ENCODE data around the gene SOCS3.

Gene SOCS3

DNA sequence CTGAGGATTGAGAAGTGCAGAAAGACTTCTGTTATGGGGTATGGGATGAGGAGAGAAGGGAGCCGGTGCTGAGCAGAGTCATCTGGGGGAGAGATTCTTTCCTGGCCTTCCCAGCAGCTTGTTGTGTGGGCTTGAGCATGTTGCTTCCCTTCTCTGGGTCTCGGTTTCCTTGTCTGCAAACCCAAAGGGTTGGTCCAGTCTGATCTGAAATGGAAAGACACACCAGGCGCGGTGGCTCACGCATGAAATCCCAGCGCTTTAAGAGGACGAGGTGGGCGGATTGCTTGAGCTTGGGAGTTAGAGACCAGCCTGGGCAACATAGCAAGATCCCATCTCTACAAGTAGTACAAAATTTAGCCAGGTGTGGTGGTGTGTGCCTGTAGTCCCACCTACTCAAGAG lies 6.0 kb downstream of the SOCS3 start:
- no peak for DNase-seq (ENCODE audit: low read depth in 4 of 4, low spot score in 1 of 4)

DNA sequence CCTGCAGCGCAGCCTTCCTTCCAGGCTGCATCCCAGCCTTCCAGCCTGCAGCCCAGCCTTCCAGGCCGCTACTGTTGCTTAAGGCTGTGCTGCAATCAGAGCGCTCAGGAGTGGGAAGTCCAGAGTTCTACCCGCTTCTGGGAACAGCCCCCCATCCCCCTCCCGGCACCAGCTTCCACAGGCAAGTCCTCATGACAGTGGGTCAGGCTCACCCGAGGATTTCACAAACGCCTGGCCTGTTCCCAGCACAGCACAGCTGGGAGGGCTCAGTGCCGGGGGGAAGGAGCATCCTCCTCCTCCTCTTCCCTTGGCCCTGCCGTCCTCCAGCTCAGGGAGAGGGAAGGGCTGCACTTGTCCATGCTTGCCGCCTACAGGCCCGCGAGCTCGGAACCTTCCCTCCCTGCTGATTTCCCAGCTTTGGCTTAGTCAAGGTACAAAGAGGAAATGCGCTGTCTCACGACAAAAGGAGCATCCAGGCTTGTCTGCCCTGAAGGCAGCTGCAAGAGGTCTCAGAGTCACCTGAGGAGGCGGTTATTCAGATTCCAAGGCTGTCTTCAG lies 8.3 kb downstream of the SOCS3 start:
- no peak for DNase-seq (ENCODE audit: low read depth in 4 of 4, low spot score in 1 of 4)

DNA sequence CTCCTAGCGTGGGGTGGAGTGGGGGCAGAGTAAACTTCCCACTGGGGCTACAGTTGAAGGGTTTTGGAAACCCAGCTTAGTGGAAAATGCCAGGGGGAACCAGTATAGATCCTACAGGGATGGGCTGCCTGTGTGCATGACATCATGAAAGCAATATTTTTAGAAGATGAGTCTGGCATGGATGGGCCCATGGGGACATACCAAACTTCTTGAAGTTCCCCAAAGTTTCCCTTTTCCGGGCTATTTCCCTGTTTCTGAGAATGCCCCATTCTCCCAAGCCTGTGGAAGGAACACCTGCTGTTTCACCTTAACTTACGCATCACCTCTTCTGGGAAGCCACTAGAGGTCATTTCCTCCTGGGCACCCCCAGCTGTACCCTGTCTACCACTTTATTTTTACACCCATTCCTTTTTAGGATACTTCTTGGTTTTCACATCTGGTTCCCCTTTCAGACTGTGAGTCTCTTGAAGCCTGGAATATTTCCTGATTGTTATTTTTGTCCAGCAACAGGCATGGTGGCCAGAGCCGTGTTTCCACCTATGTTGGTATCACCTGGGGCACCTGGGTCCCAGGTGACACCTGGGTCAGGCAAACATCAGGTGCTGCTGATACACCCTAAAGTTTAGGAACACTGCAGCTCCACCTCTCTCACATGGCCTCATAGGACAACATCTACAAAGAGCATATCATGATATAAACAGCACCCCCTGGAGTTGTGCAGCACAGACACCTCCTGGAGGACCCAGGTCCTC lies 9.8 kb downstream of the SOCS3 start:
- no peak for DNase-seq (ENCODE audit: low read depth in 4 of 4, low spot score in 1 of 4)

DNA sequence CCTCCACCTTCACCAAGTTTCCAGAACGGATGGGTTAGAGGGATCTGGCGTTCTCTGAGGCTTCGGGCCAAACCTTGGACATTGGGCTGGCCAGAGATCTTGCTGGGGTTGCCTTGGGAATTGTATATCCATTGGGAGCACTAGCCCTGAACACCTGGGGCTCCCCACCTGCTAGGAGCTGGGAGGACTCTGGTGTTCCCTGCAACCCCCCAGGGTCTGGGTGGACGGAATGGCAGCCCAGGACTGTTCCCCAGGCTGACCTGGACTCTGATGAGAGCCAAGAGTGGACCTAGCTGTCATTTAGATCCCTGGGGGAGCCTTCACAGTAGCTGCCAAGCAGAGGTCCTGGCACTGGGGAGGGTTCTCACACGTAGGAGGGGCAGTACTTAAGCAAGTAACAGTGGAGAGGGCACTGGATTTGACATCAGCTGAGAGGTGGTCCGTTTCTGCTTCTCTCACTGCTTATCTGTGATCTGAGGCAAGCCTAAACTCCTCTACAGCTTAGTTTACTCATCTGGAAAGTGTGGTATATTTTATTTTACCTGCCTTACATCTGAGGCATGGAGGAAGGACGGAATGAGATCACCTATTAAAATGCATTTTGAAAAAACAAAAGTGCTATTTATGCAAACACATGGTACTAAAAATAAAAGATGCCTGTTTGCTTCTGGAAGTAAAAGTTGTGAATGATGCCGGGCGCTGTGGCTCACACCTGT lies 11.7 kb downstream of the SOCS3 start:
- DNase-seq (ENCODE audit: low read depth in 4 of 4, low spot score in 1 of 4), result no peak

DNA sequence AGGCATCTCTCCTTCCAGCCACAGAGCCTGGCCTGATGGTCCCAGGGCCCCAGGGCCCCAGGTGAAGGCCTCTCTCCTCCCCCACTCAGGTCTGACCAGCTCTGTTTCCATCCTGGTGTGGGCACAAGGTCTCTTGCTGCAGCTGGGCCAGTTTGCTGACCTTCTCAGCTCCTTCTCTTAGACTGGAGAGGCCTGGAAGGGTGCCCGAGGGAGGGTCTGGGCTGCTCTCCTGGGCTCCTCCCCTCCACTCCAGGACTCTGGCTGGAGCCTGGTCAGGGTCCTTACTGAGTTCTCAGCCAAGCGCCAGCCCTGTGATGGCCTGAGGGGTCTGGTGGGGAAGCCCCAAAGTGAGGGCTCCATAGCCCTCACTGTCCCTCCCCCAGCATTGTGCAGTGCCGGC lies 12.4 kb downstream of the SOCS3 start:
- no peak for DNase-seq (ENCODE audit: low read depth in 4 of 4, low spot score in 1 of 4)

DNA sequence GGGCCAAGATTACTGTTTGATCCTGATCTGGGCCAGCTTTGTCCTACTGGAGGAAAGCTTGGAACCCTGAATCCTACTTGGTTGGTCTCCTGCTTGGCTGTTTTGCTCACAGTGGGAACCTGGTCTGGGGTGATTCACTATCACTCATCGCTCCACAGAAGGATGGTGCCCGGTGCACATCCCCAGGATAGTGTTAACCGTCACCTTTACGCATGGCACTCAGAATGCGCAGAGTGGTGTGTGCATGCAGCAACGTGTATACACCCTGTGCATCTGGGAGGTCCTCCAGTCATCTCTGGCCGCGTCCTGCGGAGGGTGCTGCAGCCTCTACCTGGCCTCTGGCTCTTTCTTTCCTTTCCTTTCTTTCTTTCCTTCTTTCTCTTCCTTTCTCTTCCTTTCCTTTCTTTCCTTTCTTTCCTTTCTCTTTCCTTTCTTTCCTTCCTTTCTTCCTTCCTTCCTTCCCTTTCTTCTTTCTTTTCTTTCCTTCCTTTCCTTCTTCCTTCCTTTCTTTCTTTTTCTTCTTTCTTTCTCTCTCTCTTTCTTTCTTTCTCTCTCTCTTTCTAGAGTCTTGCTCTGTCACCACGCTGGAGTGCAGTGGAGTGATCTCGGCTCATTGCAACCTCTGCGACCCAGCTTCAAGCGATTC lies 13.1 kb downstream of the SOCS3 start:
- no peak for DNase-seq (ENCODE audit: low read depth in 4 of 4, low spot score in 1 of 4)

DNA sequence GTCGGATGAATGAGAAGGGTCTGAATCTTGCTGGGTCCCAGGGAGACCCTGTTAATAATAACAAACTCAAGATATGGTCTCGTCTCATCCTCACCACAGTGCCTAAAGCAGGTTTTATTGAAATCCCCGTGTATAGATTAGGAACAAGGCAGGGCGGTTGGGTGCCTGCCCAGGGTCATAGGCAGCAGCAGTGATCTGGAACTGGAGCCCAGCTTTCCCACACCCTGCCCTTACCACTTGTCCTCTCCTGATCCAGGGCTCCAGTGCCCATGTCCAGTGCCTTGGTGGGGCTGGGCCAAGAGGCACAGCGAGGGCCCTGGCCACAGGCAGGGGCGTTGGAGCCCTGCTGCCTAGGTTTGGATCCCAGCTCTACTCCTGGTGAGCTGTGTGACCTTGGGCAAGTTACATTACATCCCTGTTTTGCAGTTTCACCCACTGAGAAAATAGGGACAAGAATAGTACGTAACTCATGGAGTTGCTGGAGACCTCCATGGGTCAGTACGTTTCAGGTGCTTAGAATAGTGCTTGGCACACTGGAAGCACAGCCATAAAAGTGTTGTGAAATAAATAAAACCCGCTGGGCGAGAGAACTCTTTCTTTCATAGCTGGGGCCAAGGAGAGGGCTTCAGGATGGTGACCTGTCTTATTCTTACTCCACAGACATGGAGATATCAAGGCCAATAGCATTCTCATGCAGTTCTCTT lies 13.9 kb downstream of the SOCS3 start:
- DNase-seq (ENCODE audit: low read depth in 4 of 4, low spot score in 1 of 4), result no peak

DNA sequence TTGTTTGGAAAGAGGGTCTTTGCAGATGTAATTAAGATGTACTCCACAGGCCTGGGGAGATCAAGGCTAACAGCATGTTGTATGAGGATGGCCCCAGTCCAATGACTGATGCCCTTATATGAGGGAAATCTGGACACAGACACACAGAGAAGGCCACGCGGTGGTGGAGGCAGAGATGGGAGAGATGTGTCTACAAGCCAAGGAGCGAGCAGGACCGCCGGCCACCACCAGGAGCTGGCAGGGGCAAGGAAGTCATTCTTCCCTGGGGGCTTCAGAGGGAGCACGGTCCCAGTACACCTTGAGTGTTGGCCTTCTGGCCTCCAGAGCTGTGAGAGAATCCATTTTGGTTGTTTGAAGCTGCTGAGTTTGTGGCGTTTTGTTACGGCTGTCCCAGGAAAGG lies 14.7 kb downstream of the SOCS3 start:
- DNase-seq (ENCODE audit: low read depth in 4 of 4, low spot score in 1 of 4), result no peak

DNA sequence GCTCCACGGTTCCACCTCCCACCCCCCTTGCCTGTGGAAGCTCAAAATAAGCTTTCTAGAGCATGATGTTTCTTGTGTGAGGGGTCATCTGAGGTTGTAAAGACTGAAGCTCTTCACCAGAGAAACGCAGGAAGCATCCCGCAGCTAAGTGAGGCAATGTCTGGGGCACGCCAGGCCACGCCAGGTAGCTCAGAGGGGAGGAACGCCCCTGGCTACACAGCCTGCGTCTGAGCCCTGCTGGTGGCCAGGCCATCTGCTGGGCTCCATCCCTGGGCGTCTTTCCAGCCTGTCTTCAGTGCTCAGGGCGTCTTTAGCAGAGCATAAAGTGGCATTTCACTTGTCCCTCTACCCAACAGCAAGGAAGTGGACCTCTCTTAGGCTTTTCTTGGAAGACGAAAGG lies 15.2 kb downstream of the SOCS3 start:
- DNase-seq (ENCODE audit: low read depth in 4 of 4, low spot score in 1 of 4), result no peak

DNA sequence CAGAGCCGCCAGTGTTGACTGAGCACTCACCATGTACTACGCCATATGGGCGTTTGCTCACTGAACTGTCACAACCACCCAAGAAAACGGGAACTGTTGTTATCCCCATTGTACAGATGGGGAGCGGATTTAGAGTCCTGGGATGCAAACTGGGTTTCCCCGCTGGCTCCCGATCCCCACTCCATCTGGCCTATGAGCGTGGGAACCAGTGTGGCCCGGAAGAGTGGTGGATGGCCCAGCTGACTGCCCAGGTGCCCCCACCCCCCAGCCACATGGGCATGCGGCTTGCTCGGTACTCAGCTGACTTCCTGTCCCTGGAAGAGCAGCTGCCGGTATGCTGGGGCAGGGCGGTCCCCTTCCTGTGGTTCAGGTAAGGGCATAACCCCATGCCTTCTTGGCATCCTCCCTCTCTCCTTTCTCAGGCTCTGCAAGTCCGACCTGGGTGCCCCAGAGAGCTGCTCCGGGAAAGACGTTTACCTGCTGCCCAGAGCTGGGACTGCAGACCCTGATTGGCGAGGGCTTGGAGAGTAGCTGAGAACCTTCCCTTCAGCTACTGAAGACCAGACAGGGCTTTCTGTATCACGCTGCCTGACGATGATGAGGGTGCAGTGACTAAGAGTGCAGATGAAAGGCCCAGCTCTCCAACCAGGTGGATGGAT lies 16.2 kb downstream of the SOCS3 start:
- peak in 1 of 4 experiments; percentile 59 for DNase-seq (ENCODE audit: low read depth in 4 of 4, low spot score in 1 of 4)

DNA sequence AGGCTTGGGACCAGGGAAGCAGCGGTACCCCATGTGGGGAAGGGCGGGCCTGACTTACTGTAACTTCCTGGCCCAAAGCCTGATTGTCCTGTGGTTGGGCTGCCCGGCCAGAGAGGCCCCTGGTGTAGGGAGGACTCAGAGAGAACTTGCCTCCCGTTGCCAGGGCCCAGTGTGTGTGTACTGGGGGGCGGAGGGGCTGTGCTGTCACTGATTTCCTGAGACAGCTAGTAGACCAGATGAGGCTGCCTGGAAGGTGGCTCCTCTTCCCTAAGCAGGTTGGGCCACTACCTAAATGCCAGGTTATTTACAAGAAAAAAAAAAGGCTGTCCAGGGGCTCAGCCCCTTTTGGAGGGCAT lies 16.7 kb downstream of the SOCS3 start:
- DNase-seq (ENCODE audit: low read depth in 4 of 4, low spot score in 1 of 4), result no peak

DNA sequence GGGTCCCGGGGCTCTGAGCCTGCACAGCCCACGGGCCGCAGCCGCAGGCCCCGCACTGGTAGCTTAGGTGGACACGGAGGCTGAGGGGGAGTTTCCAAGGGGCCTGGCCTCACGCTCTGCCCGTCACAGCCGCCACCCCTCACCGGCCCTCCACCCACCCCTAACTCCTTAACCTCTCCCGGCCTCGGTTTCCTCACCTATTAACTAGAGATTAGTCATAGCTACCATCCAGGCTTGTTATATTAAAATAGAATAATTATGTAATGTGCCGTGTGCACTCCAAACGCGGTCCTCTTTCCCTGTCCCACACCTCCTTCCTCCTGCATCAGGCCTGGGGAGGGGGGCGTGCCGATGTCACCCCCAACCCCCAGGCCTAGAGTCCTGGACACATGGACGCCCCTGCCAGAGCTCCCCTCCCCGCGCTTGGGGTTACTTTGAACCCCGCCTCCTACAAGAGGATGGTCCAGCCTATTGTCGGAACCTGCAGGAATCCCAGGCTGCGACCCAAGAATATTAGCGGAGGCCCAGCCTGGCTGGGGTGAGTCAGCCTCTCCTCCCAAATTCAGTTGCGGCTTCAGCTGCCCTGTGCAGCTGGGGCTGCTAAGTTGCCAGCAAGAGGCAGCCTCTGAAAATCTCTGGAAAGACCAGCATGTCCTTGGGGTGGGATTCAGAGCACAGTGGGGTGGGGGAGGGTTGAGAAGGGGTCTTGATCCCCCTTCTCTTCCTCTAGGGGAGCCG lies 17.3 kb downstream of the SOCS3 start:
- DNase-seq (ENCODE audit: low read depth in 4 of 4, low spot score in 1 of 4), result no peak

DNA sequence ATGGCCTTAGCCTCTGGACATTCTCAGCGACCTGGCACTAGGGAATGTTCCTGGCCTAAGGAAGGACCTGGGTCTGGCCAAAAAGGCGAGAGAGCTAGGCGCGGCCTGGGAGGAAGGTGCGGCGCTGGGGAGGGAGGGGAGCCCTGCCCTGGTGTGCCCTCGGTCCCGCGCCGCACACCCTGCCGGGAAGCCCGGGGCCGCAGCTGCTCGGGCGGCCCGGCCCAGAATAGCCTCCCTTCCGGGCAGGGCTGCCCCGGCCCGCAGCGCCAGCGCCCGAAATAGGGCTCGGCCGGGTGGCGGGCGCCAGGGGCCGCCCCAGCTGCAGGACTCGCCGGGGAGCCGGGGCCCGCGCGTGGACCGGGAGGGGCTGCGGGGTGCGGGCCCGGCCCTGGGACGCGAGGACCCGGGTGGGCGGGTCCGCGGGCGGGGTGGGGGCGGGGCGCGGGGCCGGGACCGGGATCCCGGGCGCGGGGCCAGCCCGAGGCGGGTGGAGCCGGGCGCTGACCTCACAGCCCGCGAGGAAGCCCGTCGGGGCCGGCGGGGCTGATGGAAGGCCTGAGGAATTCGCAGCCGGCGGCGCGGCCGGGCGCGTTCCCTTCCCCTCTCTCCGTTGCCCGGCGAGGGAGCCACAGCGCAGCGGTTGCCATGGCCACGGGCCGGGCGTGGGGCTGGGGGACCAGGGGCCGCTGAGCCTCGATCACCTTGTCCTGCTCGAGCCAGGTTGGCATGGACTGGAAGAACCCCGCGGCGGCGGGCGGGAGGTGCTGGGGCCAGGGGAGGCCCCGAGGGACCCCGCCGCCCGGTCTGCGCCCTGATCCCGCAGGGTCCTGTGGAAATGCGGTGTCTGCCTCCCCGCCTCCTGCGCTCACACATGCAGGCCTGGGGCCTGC lies 18.1 kb downstream of the SOCS3 start:
- DNase-seq (ENCODE audit: low read depth in 4 of 4, low spot score in 1 of 4), result no peak

DNA sequence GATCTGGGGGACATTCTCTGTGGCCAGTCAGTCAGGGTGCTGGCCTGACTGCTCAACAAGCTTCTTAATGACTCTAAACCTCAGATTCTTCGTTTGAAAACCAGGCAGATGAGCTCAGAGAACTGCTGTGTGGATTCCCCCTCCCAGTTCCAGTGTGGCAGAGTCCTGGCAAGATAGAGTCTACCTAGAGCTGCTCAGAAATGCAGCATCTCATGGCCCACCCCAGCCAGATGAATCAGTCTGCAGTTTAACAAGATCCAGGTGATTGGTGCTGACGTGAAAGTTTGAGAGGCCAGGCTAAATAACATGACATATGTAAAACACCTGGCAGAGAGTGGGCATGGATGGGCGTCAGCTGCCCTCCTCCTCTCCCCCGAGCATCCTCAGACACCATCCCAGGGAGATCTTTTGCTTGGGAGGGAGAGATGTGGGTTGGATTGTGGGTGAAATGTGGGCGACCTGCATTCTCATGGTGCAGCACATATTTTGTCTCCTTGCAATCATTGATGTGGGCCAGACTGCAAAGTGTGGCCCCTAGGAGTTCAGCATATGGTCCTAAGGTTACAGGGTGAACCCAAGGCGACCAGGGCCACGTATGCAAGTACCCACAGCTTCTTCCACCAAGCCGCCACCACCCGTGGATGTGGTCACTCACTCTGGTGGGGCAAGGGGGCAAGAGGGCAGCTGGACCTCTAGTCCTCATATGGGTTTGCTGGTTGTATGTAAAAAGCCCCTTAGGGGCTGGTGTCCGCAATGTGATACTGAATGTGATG lies 19.5 kb downstream of the SOCS3 start:
- no peak for DNase-seq (ENCODE audit: low read depth in 4 of 4, low spot score in 1 of 4)

DNA sequence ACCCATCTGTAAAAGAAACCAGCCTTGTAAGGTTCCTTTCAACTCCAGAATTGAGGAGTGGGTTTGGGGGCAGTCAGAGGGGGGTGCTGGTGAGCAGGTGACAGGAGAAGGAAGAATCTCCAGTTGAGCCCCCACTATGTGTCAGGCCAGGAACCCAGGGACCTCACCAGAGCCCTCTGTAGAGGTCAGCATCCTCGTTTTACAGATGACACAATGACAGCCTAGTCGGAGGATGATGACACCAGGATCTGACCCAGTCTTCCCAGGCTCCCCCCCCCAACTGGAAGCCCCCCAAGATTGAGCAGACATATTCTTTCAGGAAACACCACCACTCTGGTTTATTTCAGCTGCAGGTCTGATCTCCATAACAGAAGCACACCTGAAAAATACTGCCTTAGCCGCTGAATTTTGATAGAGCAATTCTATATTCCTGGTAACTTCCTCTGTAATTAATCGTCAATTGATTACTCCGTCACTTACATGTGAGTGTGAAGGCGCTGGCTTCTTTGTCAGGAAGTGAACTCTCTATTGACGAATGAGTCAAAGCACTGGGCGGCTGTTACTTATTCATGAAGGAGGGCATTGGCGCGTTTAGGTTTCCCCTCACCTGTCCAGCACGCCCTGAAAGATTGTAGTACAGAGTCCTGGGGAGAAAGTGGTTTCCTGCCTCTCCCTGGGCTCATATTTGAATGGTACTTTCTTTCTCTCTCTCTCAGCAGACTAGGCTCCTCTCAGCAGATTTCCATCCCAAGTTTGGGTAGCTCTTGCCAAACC lies 21.2 kb downstream of the SOCS3 start:
- DNase-seq (ENCODE audit: low read depth in 4 of 4, low spot score in 1 of 4), result no peak

DNA sequence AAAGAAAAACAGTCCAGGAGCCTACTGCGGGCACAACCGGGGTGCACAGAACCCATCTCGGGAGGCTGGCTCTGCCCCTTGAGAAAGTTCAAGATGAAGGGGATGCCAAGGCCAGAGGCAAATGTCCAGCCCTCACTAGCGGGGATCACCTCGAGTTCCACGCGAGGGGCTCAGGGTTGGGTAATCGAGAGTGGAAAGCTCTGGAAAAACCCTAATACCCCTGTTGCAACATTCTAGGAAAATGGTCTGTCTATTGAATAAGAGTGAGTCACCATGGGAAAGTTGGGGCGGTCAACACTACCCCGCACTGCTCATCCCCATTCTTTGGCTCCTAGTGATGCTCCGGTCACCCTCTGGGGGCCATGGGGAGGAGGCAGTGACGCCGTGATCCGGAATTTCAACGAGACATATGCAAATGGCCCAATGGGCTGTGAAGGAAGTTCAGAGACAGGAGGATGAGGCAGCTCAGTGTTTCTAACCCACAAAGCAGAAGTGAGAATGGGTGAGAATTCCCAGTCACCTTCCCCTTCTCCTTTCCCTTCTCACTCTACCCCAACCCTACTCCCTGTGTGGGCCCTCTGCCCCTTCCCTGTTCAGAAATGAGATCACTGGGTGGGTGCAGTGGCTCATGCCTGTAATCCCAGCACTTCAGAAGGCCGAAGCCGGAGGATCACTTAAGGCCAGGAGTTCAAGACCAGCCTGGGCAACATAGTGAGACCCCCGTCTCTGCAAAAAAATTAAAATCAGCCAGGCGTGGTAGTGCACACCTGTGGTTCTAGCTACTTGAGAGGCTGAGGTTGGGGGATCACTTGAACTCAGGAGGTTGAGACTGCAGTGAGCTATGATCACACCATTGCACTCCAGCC lies 22.4 kb downstream of the SOCS3 start:
- no peak for DNase-seq (ENCODE audit: low read depth in 4 of 4, low spot score in 1 of 4)

DNA sequence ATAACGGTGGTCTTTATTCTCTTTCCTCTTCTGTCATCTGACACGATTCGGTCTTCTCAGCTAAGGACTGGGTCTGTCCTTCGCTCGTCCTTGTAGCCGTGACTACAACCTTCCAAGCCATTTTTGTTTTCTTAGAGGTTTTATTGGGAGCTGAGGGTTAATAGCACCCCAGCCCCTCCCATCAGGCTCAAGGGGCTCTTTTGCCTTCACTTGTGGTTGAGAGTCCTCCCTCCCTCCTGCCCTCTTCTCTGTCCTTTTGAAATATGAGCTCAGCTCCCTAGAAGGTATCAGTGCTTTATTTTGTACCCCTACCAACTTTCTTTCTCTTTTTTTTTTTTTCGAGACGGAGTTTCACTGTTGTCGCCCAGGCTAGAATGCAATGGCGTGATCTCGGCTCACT lies 24.7 kb downstream of the SOCS3 start:
- no peak for DNase-seq (ENCODE audit: low read depth in 4 of 4, low spot score in 1 of 4)
